Sigmoid colon (tissue), 3 donors: Measurements from ENCODE around the gene FAM151B.

Source experiments
- CTCF ChIP-seq, 4 experiments: fragments of 450-650 bp in 3 of 4; fragments of 200-600 bp in 1 of 4; IDR thresholded peaks; one replicate each; pipeline ENCODE4 v1.5.1; 2016 to 2019; ENCODE audit warnings: antibody characterized with exemption in 4 of 4, mild to moderate bottlenecking in 3 of 4, moderate library complexity in 2 of 4
- POLR2A ChIP-seq, 2 donors: fragments of 450-650 bp; IDR thresholded peaks; one replicate each; pipeline ENCODE4 v1.6.1; 2016; ENCODE audit warnings: antibody characterized with exemption in 2 of 2, mild to moderate bottlenecking in 2 of 2, moderate library complexity in 2 of 2

- TF ChIP-seq CTCF (IDR thresholded peaks at IDR 0.05), result no peak
- no peak for TF ChIP-seq POLR2A (IDR thresholded peaks at IDR 0.05)
Measured at GRCh38 chr5:80577707-80578106, 89.8 kb downstream of the FAM151B start.
